NB4 (cell line): Measurements from ENCODE around the gene PRKRA.
A peak's percentile ranks its signal among the peaks of the same experiment; 100 is the strongest.

ENCODE experiments used
- DNase-seq: peaks from one replicate; pipeline ENCODE4 v3.0.0; 2010; ENCODE audit warnings: low read depth
- H3K4me3 ChIP-seq: one replicate; pipeline ENCODE4 v1.5.1; 2011; ENCODE audit warnings: mild to moderate bottlenecking, low read depth, low read length, moderate library complexity
- MYC ChIP-seq: IDR thresholded peaks from 2 replicates; pipeline ENCODE4 v1.6.1; 2011; ENCODE audit warnings: low read depth, low read length
- POLR2A ChIP-seq: IDR thresholded peaks from 2 replicates; pipeline ENCODE4 v1.6.1; 2011; ENCODE audit warnings: mild to moderate bottlenecking; ENCODE audit not compliant: insufficient read length; ENCODE audit errors: extremely low read depth
- TF ChIP-seq, protein P1 (sequence below): IDR thresholded peaks from one replicate; pipeline ENCODE4 v1.5.1; 2012; ENCODE audit warnings: low read depth, low read length
- TF ChIP-seq, protein P2 (sequence below): IDR thresholded peaks from 2 replicates; pipeline ENCODE4 v1.6.1; 2011; ENCODE audit warnings: low read depth, low read length

PRKRA gene

DNA sequence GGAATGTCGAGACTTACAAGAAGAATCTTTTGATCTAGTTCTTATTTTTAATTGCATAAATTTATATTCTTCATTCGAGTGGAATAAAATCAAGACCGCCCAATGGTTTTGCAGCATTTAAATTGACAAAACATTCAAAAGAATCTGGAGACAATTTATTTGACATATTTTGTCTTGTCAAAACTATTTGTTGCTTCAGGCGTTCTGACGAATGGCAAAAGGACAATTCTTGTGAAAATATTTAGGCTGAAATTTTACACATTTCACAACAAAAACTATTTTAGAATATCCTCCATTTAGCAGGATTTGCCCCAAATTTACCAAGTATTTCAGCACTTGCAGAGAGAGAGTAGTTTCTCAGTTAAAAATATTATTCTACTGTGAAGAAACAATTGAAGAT lies 41.7 kb downstream of the PRKRA start:
- no peak overlapping the region for H3K4me3 ChIP-seq
- no peak for DNase-seq
- TF ChIP-seq, protein P1, sequence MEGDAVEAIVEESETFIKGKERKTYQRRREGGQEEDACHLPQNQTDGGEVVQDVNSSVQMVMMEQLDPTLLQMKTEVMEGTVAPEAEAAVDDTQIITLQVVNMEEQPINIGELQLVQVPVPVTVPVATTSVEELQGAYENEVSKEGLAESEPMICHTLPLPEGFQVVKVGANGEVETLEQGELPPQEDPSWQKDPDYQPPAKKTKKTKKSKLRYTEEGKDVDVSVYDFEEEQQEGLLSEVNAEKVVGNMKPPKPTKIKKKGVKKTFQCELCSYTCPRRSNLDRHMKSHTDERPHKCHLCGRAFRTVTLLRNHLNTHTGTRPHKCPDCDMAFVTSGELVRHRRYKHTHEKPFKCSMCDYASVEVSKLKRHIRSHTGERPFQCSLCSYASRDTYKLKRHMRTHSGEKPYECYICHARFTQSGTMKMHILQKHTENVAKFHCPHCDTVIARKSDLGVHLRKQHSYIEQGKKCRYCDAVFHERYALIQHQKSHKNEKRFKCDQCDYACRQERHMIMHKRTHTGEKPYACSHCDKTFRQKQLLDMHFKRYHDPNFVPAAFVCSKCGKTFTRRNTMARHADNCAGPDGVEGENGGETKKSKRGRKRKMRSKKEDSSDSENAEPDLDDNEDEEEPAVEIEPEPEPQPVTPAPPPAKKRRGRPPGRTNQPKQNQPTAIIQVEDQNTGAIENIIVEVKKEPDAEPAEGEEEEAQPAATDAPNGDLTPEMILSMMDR, result no peak

DNA sequence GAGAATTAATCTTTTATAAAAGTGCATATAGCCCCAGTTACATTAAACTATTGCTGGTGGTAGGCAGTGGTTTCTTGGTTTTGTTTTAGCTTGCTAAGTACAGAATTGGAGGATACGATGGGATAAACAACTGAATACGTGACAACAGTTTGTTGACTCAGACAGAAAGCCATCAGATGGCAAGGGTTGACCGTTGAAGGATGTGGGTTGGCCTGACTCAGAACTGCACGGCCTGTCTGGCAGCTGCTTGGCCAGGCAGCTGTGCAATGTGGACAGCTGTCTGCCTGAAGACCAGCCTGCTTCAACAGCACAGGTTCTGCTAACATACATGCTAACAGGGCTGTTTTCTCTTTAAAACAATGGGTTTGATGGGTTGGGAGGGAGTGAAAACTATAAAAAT lies 46.6 kb downstream of the PRKRA start:
- TF ChIP-seq, protein P1, result no peak
- TF ChIP-seq, protein P2, sequence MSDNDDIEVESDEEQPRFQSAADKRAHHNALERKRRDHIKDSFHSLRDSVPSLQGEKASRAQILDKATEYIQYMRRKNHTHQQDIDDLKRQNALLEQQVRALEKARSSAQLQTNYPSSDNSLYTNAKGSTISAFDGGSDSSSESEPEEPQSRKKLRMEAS, result peak; percentile 56; the same call in 1 of the 2 replicates
- no peak for TF ChIP-seq POLR2A
- TF ChIP-seq MYC, result peak; percentile 63; the same call in 1 of the 2 replicates
- no peak overlapping the region for H3K4me3 ChIP-seq
- DNase-seq, result peak; percentile 88

DNA sequence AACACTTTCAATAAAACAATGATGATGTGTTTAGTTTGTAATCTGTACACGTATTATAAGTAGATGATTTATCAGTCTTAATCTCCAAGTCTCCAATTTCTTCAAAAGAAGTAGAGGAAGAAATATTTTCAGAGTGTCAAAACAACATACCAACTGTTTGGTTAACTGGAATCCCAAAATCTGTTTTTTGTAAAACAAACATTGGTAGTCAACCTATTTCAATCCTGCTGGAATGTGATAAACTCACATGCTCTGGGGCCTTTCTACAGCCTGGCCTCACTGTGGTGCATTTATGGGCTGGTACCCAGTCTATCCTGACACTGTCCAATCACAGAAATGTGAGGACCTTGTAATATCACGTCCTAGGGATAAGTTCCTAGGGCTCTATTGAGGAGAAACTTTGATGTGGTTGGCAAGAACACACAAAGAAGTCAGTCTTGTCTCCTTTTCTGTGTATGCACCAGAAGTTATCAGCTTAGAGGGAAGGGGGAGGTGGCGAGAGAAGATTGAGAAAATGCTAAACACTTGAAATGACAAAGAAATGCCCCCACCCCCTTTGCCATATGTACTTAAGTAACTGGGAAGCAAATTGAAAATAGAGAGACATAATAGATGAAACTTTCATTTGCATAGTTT lies 47.2 kb downstream of the PRKRA start:
- H3K4me3 ChIP-seq, result no peak overlapping the region
- TF ChIP-seq POLR2A (no peak), MYC (no peak)
- TF ChIP-seq, protein P1, result no peak
- TF ChIP-seq, protein P2, result no peak
- DNase-seq, result peak; percentile 16

DNA sequence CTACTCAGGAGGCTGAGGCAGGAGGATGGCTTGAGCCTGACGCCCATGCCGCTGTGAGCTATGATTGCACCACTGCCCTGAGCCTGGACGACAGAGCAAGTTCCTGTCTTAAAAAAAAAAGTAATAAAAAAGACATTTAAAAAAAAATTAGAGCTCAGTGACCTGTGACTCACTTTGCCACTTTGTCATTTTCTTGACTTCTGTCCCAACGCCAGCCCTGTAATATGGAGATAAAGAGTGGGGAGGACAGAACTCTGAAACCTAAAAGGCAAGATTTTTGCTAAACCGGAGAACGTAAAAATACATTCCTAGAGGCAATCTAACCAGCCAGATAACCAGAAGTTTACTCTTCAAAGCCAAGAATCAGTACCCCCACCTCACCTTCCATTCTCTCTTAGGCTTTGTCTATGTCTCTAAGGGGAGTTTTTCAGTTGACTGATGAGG lies 49.0 kb downstream of the PRKRA start:
- TF ChIP-seq MYC (no peak), POLR2A (no peak)
- TF ChIP-seq, protein P1, result no peak
- TF ChIP-seq, protein P2, result no peak
- no peak overlapping the region for H3K4me3 ChIP-seq
- DNase-seq, result peak; percentile 26

DNA sequence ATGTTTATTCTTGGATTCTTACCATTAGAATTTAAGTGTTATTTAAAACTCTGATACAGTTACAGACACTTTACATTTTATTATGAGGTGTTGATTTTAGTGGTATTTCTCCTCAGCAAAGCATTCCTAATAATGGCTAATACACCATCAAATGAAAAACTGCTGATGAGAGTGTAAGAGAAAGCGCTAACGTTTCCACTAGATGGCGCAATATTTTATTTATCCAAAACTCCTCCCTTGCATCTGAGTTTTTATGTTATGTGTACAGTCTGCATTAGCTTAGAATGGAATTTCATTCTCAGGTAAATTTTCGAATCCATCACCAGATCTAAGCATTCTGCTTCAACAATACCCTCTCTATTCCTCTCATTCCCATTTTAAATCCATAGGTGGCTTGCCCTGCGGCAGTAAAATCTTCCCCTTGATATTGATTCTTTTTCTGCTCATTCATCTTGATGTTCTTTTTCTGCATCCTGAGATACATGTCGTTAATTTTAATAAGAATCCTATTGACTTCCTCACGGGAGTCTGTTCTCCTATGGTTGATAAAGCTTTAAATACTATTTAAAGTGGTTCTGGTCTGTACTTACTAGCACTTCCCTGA lies 53.9 kb downstream of the PRKRA start:
- TF ChIP-seq, protein P1, result peak; percentile 48
- TF ChIP-seq POLR2A, result no peak
- peak; percentile 64 for DNase-seq
- no peak overlapping the region for H3K4me3 ChIP-seq
